DOHH2 (cell line): ENCODE data around the gene OR2T3.
"Not testable (repeated sequence)": the region's sequence is repeated elsewhere in the genome, so short reads cannot be mapped to it uniquely, and the experiment has no call there.

Experiments
- H3F3A ChIP-seq: fragments of 200-600 bp; sonication (generic), shearing (Covaris generic); 2 replicates; pipeline ENCODE4 v1.6.0; 2016; ENCODE audit warnings: antibody characterized with exemption, mild to moderate bottlenecking; ENCODE audit not compliant: control insufficient read depth, insufficient read depth
- H3K27ac ChIP-seq: fragments of 200-600 bp; sonication (generic); 2 replicates; pipeline ENCODE4 v1.5.1; 2014; ENCODE audit warnings: low read depth, mild to moderate bottlenecking, low read length, moderate library complexity
- H3K27me3 ChIP-seq: fragments of 200-600 bp; sonication (generic); 2 replicates; pipeline ENCODE4 v1.6.1; 2014; ENCODE audit warnings: mild to moderate bottlenecking, low read length, mixed read lengths; ENCODE audit not compliant: control insufficient read depth
- H3K36me3 ChIP-seq: fragments of 200-600 bp; sonication (generic); 2 replicates; pipeline ENCODE4 v1.6.1; 2014; ENCODE audit warnings: mild to moderate bottlenecking, low read length, moderate library complexity, mixed read lengths; ENCODE audit not compliant: control insufficient read depth
- H3K4me1 ChIP-seq: fragments of 200-600 bp; sonication (generic); 2 replicates; pipeline ENCODE4 v1.6.1; 2014; ENCODE audit warnings: mild to moderate bottlenecking, low read length, mixed read lengths; ENCODE audit not compliant: control insufficient read depth
- H3K4me2 ChIP-seq: fragments of 200-600 bp; sonication (generic); 2 replicates; pipeline ENCODE4 v1.6.0; 2014; ENCODE audit warnings: mild to moderate bottlenecking, low read length, moderate library complexity
- H3K4me3 ChIP-seq: fragments of 200-600 bp; sonication (generic); 2 replicates; pipeline ENCODE4 v1.5.1; 2014; ENCODE audit warnings: mild to moderate bottlenecking, low read length, mixed read lengths
- H3K79me2 ChIP-seq: fragments of 200-600 bp; sonication (generic); 2 replicates; pipeline ENCODE4 v1.6.1; 2014; ENCODE audit warnings: mild to moderate bottlenecking, low read length, mixed read lengths; ENCODE audit not compliant: control insufficient read depth
- H3K9me2 ChIP-seq: fragments of 200-600 bp; sonication (generic); replicated peaks from 2 replicates; pipeline ENCODE4 v1.6.1; 2014; ENCODE audit warnings: mild to moderate bottlenecking, low read length, mixed read lengths; ENCODE audit not compliant: control insufficient read depth
- H3K9me3 ChIP-seq: fragments of 200-600 bp; sonication (generic); 2 replicates; pipeline ENCODE4 v1.6.1; 2014; ENCODE audit warnings: antibody characterized with exemption, low read length, mixed read lengths; ENCODE audit not compliant: control insufficient read depth, insufficient read depth
- H4K20me1 ChIP-seq: fragments of 200-600 bp; sonication (generic); 2 replicates; pipeline ENCODE4 v1.6.0; 2014; ENCODE audit warnings: low read depth, mild to moderate bottlenecking, antibody characterized with exemption, low read length, moderate library complexity; ENCODE audit not compliant: control insufficient read depth, insufficient read depth

The OR2T3 gene

DNA sequence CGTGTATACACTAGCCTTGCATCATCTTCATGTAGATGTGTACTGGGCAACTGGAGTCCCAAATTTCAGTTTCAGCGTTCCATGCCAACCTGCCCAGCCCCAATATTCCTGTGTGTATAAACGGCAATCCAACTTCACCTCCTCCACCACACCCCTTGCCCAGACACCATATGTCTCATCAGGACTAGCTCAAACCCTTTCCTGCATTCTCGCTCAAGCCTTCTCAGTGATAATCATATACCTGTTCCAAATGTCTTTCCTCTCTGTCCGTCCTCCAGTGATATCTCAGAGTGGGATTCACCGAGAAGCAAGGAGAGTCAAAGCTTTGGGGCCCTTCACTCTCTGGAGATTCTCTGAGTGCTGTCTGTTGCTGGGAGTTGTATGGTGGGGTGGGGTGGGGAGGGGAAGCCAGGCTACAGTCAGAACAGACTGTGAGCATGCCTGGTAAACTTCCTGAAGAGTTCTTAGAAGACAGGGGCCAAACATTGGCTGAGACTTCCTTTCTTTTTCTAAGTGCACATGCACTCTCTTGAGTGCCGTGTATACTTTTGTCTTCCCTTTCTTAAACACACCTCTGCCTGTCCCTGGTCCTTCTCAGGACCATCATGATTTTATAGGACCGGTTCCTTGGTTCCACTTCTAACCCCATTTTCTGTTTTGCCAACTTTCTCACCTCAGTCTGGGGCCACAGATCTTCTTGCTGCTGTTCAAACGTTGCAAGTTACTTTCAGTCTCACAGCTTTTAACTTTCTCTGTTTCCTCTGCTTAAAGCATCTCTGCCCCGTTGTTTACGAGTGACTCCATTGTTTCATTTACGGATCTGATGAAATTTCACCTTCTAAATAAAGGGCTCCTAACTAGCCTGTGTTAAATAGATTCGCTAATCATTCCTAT lies 8.8 kb downstream of the OR2T3 start:
- not testable (repeated sequence) for H3K27ac ChIP-seq, H3K4me2 ChIP-seq, H3K4me1 ChIP-seq, H4K20me1 ChIP-seq, H3K9me2 ChIP-seq, H3K36me3 ChIP-seq, H3K9me3 ChIP-seq, H3F3A ChIP-seq, H3K27me3 ChIP-seq, H3K4me3 ChIP-seq, H3K79me2 ChIP-seq

DNA sequence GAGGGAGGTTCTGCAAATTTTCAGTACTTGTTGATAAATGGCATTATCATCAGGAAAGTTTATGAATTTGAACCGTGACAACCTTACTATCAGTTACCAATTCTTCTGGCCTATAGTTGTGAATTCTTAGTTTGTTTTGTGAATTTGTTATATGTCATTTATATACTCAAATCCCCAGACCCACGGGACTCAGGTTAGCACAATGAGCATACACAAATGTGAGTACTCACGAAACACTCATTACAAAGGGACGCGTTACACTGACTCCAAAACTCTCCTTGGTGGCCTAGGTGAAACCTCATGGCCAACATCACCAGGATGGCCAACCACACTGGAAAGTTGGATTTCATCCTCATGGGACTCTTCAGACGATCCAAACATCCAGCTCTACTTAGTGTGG lies 15.1 kb downstream of the OR2T3 start, which contains the start of gene OR2T5:
TSS of gene OR2T5 (plus strand) at position 301 of the 400 bp plus-strand sequence. CDS start at position 301, 0 bp downstream.
- H3K4me3 ChIP-seq, H4K20me1 ChIP-seq, H3K9me2 ChIP-seq, H3K79me2 ChIP-seq, H3K4me1 ChIP-seq, H3K36me3 ChIP-seq, H3K27ac ChIP-seq, H3K4me2 ChIP-seq, H3K9me3 ChIP-seq, H3K27me3 ChIP-seq, H3F3A ChIP-seq: not testable (repeated sequence)

DNA sequence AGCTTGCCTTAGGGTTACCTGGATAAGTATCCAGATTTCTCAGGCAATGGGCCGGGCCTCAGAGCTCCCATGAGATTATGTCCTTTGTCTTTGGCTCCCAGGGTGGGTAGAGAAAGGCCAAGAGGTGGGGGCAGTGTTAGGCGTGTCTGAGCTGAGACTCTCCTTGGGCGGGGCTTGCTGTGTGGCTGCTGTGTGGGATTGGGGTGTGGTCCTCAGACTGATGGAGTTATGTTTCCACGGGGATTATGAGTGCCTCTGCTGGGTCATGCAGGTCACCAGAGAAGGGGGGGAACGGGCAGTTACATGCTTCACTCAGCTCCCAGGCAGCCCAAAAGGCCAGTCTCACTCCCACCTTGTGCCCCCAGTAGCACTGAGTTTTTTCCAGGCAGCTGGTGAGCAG lies 23.5 kb downstream of the OR2T3 start:
- H3K4me2 ChIP-seq, H3K27me3 ChIP-seq, H3K4me3 ChIP-seq, H3K79me2 ChIP-seq, H3K4me1 ChIP-seq, H3K9me2 ChIP-seq, H3K9me3 ChIP-seq, H3K36me3 ChIP-seq, H4K20me1 ChIP-seq, H3K27ac ChIP-seq, H3F3A ChIP-seq: not testable (repeated sequence)

DNA sequence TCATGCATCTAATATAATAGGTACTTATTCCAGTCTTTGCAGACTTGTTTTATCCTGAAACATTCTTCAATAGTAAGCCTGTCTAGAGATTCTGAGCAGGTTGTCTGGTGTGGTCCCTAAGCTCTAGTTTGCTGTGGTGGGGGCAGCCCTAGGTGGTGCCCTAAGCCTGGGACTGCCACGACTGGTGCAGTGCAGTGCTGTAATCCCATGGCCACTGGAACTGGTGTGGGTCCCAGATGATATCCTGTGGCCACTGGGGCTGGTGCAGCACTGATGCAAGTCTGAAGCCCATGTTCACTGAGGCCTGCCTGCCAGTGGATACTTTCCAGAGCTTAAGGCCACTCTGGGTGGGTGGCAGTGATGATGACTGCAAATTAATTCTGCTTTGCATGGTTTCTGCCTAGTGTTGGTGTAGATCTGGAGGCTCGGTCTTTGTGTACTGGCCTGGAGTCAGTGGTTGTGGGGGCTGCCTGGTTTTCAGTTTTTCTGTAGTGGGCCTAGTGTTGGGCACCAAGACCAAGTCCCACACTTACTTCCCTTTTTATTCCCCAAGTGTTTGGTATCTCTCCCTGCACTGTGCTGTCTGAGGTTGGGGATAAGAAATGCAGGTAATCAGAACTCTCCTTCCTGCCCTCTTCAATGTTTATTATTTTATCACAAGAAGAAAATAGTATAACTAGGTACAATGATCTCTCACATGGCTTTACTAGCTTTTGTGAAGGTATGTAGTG lies 27.3 kb downstream of the OR2T3 start:
- not testable (repeated sequence) for H3K4me1 ChIP-seq, H4K20me1 ChIP-seq, H3F3A ChIP-seq, H3K79me2 ChIP-seq, H3K36me3 ChIP-seq, H3K4me3 ChIP-seq, H3K4me2 ChIP-seq, H3K9me3 ChIP-seq, H3K9me2 ChIP-seq, H3K27me3 ChIP-seq, H3K27ac ChIP-seq

DNA sequence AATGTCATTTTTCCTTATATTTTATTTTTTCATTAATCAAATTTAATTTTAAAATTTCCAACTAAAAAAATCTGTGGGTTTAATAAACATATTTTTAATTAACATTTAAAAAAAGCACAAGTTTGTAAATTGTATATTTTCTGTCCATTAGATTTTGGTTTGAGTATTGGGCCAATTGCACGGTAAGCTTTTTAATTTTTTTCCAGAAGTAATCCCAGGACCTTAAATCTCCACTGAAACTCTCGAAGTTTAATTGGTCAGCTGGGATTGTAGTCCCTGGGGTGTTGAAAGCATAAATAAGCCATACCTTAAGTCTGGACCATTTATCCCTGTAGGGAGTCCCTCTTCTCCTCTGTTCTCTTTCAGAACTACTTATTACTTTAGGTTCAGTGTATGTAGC lies 34.6 kb downstream of the OR2T3 start, which contains the start of gene OR2G6:
TSS of gene OR2G6 (plus strand) at position 301 of the 400 bp plus-strand sequence. CDS start 13,574 bp downstream, outside the sequence.
- H3K4me2 ChIP-seq: not testable (repeated sequence)

DNA sequence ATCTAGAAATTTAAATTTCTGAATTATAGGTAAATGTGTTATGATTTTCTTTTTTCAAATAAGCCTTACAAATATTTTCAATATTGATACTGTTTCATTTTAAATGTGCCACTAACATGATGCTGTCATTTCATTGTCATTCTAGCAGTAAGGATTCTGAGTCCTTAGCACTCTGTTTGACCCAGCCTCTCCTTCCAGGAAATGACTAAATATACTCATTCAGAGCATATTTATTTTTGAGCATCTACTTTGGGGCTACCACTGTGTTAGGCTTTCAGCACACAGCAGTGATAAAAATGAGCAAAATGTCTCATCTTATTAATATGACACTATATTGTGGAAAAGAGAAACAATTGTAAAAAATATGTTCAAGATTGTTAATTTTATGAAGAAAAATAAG lies 37.1 kb downstream of the OR2T3 start:
- H3K79me2 ChIP-seq, H3K4me2 ChIP-seq, H3K4me1 ChIP-seq, H4K20me1 ChIP-seq, H3K9me2 ChIP-seq, H3K27ac ChIP-seq, H3K36me3 ChIP-seq, H3K9me3 ChIP-seq, H3K4me3 ChIP-seq, H3K27me3 ChIP-seq, H3F3A ChIP-seq: not testable (repeated sequence)

More for the DNA sequence above, 34.6 kb downstream of the OR2T3 start, which contains the start of gene OR2G6:
- not testable (repeated sequence) for H3K79me2 ChIP-seq, H4K20me1 ChIP-seq, H3K27ac ChIP-seq, H3K36me3 ChIP-seq, H3K4me3 ChIP-seq, H3K9me2 ChIP-seq, H3K27me3 ChIP-seq, H3F3A ChIP-seq, H3K9me3 ChIP-seq, H3K4me1 ChIP-seq
